Spleen (tissue), 7 donors: ENCODE results near the gene HOXC12.

ENCODE experiments used
- POLR2A ChIP-seq, 3 donors: fragments of 450-650 bp; IDR thresholded peaks; one replicate each; pipeline ENCODE4 v1.5.1; 2017; ENCODE audit warnings: antibody characterized with exemption in 3 of 3, mild to moderate bottlenecking in 1 of 3
- POLR2AphosphoS5 ChIP-seq, 3 donors: sonication (generic); formaldehyde crosslinking; IDR thresholded peaks; one replicate each; pipeline ENCODE4 v1.5.1; 2017; ENCODE audit warnings: antibody characterized with exemption in 3 of 3
- TF ChIP-seq, protein P1 (sequence below), 11 experiments: fragments of 200-600 bp in 7 of 11; fragments of 450-650 bp in 4 of 11; sonication (generic) in 4 of 11; IDR thresholded peaks in 8 of 11; conservative IDR thresholded peaks in 3 of 11; 1 replicate in 7 of 11; 2 replicates in 4 of 11; pipeline versions ENCODE4 v1.4.0 to v1.8.0; 2016 to 2021; ENCODE audit warnings: antibody characterized with exemption in 11 of 11, inconsistent platforms in 4 of 11, mild to moderate bottlenecking in 1 of 11
- donor health status: DM: no; HTN: no; CAD: no; lungs with moderate emphysema.
- donor health status: DM: no; HTN: no; CAD: no.
- donor health status: DM: no; HTN: no; CAD: no.

DNA sequence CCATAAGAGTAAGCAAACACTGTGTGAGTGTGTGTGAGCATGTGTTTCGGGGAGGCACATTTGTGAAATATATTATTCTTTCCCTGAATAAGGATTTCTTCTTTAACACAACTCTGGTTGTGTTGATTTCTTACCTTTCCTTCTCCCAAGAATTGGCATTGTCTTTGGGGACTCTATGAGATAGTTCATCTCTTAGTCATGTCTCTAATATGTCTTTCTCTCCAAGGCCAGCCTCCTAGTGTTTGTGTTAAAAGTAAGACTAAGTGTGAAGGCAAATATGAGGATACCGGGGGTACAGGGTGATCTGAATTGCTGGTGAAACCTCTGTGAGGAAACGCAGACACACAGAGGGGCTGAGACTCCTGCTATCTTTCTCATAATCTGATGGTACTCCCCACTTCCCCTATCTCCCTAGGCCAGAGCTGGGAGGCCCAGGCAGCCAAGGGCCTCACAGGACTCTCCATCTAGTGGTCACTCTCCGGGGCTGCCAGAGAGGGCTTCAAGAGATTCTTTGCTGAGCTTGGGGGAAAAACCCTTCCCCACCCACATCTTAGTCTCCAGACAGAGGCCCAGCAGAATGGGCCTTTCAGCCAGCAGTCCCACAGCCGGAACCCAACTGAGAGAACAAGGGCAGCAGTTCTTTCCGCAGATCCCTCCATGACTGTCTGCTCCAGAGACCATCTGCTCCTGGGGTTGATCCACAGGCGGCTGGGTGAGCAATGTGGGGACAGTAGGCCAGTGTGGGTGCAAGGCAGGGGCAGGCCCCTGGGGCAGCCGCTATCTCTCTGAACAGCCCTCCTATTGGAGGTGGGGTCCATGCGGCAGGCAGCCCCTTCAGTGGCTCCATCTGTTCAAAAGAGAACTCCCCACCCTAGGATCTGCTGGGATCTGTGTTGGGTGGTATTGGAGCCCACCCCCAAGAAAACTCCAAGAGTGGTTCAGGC, 5.8 kb upstream of the HOXC12 start:
- TF ChIP-seq, protein P1, sequence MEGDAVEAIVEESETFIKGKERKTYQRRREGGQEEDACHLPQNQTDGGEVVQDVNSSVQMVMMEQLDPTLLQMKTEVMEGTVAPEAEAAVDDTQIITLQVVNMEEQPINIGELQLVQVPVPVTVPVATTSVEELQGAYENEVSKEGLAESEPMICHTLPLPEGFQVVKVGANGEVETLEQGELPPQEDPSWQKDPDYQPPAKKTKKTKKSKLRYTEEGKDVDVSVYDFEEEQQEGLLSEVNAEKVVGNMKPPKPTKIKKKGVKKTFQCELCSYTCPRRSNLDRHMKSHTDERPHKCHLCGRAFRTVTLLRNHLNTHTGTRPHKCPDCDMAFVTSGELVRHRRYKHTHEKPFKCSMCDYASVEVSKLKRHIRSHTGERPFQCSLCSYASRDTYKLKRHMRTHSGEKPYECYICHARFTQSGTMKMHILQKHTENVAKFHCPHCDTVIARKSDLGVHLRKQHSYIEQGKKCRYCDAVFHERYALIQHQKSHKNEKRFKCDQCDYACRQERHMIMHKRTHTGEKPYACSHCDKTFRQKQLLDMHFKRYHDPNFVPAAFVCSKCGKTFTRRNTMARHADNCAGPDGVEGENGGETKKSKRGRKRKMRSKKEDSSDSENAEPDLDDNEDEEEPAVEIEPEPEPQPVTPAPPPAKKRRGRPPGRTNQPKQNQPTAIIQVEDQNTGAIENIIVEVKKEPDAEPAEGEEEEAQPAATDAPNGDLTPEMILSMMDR (IDR thresholded peaks at IDR 0.05 in 8 of 11, conservative IDR thresholded peaks at IDR 0.05 in 3 of 11): no peak
- TF ChIP-seq POLR2A (IDR thresholded peaks at IDR 0.05): no peak
- no peak for TF ChIP-seq POLR2AphosphoS5 (IDR thresholded peaks at IDR 0.05)
